IMR-90 (cell line): ENCODE results near the gene GPR161.

ENCODE experiments used
- CEBPB ChIP-seq: IDR thresholded peaks from 2 replicates; pipeline ENCODE4 v1.6.1; 2012; ENCODE audit warnings: low read depth, low read length, improper control_type of control experiment
- CTCF ChIP-seq: conservative IDR thresholded peaks from 2 replicates; pipeline ENCODE4 v1.5.1; 2012; ENCODE audit warnings: mild to moderate bottlenecking, low read depth, low read length, improper control_type of control experiment
- FOS ChIP-seq: fragments of 150-350 bp; IDR thresholded peaks from 2 replicates; pipeline ENCODE4 v1.6.1; 2016; ENCODE audit warnings: low read depth, low read length
- MAFK ChIP-seq: IDR thresholded peaks from 2 replicates; pipeline ENCODE4 v1.6.1; 2012; ENCODE audit warnings: low read depth, low read length, improper control_type of control experiment
- MAZ ChIP-seq: IDR thresholded peaks from 2 replicates; pipeline ENCODE4 v1.6.1; 2012; ENCODE audit warnings: low read depth, mild to moderate bottlenecking, low read length, improper control_type of control experiment, moderate library complexity, borderline replicate concordance
- MXI1 ChIP-seq: IDR thresholded peaks from 2 replicates; pipeline ENCODE4 v1.6.1; 2012; ENCODE audit warnings: low read depth, mild to moderate bottlenecking, low read length, moderate library complexity, borderline replicate concordance
- NFE2L2 ChIP-seq: fragments of 150-350 bp; IDR thresholded peaks from 2 replicates; pipeline ENCODE4 v1.6.1; 2016; ENCODE audit warnings: low read depth, mild to moderate bottlenecking, low read length
- POLR2A ChIP-seq: IDR thresholded peaks from 2 replicates; pipeline ENCODE4 v1.6.1; 2012; ENCODE audit warnings: mild to moderate bottlenecking, low read depth, low read length
- RAD21 ChIP-seq: IDR thresholded peaks from 2 replicates; pipeline ENCODE4 v1.6.1; 2012; ENCODE audit warnings: low read length, improper control_type of control experiment
- RCOR1 ChIP-seq: IDR thresholded peaks from 2 replicates; pipeline ENCODE4 v1.6.1; 2012; ENCODE audit warnings: mild to moderate bottlenecking, low read length, improper control_type of control experiment; ENCODE audit not compliant: insufficient replicate concordance

GRCh38 chr1:168139070-168139469, 2.3 kb upstream of the GPR161 start:
- TF ChIP-seq POLR2A (no peak), CEBPB (no peak), RAD21 (no peak), CTCF (no peak), RCOR1 (no peak), FOS (no peak), MAFK (no peak), NFE2L2 (no peak), MAZ (no peak), MXI1 (no peak)
